GM18505 (cell line): ENCODE data around the gene TMEM80.

ENCODE experiments used
- ATAC-seq: cut with Tn5 transposase; IDR thresholded peaks from one replicate; pipeline ENCODE4 v1.9.1; 2021; ENCODE audit not compliant: unreplicated experiment
- POLR2A ChIP-seq: IDR thresholded peaks from 4 replicates; pipeline ENCODE4 v1.6.1; 2011; ENCODE audit warnings: borderline replicate concordance; ENCODE audit not compliant: insufficient read depth, insufficient read length; ENCODE audit errors: extremely low read depth

Gene TMEM80

DNA sequence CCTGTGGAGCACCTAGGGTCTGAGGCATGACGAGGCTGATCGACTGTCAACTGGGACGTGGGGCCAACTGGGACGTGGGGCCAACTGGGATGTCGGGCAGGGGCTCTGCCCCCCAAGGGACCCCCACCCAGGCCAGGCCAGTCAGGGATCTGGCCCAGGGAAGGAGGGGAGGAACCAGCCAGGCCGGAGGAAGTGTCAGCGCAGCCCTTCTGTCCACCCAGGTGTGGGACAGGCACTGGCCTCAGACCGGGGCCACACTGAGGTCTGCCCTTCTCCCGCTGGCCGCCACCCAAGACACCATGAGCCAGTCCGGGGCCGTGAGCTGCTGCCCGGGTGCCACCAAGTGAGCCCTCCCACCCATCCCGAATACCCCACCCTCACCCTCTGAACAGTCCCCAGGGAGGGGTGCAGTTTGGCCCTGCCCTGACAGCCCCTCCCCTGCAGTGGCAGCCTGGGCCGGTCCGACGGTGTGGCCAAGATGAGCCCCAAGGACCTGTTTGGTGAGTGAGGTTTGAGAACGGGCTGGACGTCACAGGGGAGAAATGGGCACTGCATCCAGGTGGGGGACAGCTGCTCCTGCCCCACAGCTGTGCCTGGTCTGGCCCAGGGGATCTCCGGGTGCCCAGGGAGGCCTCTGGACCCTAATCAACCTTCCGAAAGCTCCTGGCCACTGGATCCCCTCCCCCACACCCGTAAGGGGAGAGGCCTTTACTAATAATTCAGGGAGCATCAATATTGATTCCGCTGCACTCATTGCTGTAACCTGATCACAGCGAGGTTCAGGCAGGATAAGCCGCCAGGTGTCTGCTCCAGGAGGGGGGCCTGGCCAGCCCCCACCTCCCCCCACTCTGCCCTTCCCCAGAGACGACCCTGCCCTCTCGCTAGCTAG lies 13.7 kb downstream of the TMEM80 start:
- no peak for ATAC-seq
- no peak for TF ChIP-seq POLR2A

DNA sequence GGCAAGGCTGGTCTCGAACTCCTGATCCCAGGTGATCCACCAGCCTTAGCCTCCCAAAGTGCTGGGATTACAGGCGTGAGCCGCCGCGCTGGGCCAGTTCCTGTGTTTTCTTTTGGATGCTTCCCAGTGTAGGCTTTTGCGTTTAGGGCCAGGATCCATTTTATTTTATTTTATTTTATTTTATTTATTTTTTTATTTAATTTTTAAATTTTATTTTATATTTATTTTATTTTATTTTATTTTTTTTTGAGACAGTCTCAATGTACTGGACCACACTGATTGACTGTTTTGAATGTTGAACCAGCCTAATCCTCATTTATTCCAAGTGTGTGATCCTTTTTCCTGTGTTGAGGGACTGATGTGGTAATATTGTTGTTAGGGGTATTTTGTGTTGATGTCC lies 18.8 kb downstream of the TMEM80 start:
- no peak for TF ChIP-seq POLR2A
- ATAC-seq: no peak

- no peak for ATAC-seq
- no peak for TF ChIP-seq POLR2A
Observed at GRCh38 chr11:719214-720016, 23.8 kb downstream of the TMEM80 start.

DNA sequence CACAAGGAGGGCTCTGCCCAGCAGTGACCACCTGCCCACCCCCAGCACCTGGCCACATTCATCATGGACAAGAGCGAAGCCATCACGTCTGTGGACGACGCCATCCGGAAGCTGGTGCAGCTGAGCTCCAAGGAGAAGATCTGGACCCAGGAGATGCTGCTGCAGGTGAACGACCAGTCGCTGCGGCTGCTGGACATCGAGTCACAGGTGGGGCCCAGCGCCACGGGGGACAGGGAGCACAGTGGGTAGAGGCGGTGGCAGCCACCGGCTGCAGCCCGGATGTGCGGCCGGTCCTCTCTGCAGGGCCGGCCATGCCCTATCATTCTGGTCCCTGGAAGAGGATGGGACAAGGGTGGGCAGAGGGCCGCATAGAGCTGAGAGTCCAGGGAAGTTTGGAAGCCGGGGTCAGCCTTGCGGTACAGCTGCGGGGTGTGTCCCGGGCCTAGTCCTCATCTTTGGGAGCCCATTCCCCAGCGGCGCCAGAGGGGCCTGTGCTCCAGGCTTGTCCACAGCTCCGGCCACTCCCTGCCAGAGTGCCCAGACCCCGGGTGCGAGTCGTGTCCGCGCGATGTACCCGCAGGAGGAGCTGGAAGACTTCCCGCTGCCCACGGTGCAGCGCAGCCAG lies 24.5 kb downstream of the TMEM80 start:
- TF ChIP-seq POLR2A: no peak
- ATAC-seq: no peak

DNA sequence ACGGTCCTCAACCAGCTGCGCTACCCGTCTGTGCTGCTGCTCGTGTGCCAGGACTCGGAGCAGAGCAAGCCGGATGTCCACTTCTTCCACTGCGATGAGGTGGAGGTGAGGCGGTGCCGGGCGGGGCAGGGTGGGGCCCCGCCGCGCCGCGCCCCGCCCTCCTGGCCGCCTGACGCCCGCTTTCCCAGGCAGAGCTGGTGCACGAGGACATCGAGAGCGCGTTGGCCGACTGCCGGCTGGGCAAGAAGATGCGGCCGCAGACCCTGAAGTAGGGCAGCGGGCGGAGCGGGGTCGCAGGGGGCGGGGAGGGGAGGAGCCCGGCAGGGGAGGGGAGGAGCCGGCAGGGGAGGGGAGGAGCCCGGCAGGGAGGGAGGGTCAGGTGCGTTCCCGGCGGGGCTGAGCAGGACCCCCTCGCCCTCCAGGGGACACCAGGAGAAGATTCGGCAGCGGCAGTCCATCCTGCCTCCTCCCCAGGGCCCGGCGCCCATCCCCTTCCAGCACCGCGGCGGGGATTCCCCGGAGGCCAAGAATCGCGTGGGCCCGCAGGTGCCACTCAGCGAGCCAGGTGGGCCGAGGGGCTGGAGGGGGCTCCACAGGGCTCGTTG lies 25.1 kb downstream of the TMEM80 start:
- TF ChIP-seq POLR2A: no peak
- no peak for ATAC-seq

DNA sequence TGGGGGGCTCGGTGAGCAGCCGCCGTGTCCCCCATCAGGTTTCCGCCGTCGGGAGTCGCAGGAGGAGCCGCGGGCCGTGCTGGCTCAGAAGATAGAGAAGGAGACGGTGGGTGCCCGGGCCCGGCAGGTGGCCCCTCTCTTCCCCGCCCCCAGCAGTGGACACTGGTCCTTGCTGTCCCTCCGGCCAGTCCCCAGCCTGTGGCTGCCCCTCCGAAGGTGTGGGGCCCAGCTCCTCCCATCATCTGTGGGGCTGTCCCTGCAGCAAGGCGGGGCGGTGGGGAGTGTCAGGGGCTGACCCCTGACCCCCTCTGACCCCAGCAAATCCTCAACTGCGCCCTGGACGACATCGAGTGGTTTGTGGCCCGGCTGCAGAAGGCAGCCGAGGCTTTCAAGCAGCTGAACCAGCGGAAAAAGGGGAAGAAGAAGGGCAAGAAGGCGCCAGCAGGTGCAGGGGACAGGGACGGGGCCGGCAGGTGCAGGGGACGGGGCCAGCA lies 25.7 kb downstream of the TMEM80 start:
- TF ChIP-seq POLR2A: no peak
- ATAC-seq: no peak

GRCh38 chr11:721741-722345 lies 26.2 kb downstream of the TMEM80 start:
- no peak for TF ChIP-seq POLR2A
- ATAC-seq: no peak

GRCh38 chr11:722346-722811 lies 26.8 kb downstream of the TMEM80 start:
- TF ChIP-seq POLR2A: no peak
- no peak for ATAC-seq

DNA sequence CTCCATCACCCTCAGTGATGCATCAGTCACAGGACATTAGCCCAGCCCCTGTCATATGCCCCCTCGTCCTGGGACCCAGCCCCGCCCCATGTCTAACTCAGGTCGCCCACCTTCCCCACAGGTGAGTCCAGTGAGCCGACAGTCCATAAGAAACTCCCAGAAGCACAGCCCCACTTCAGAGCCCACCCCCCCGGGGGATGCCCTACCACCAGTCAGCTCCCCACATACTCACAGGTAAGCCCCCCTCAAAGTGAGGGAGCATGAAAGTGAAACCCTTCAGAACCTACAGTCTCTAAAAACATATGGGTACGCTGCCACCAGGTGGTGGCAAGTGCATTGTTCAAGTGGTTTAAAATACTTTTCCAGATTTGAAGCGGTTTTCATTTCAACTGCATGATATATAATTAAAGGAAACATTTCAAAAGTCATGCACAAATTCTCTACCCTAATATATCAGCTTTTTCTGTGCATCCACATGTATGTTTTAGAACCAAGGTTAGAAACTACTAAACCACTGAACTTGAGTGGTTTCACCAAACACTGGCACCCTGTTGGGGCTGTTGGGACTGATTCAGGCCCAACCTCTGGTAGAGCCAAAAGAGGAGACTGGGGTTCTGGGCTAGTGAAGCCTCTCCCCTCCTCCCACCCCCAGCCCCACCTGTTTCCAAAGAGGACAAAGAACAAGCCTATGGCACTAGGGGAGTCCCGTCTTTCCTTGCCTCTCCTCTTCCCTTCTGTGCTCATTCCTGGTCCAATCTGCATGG lies 27.7 kb downstream of the TMEM80 start:
- ATAC-seq: no peak
- no peak for TF ChIP-seq POLR2A

DNA sequence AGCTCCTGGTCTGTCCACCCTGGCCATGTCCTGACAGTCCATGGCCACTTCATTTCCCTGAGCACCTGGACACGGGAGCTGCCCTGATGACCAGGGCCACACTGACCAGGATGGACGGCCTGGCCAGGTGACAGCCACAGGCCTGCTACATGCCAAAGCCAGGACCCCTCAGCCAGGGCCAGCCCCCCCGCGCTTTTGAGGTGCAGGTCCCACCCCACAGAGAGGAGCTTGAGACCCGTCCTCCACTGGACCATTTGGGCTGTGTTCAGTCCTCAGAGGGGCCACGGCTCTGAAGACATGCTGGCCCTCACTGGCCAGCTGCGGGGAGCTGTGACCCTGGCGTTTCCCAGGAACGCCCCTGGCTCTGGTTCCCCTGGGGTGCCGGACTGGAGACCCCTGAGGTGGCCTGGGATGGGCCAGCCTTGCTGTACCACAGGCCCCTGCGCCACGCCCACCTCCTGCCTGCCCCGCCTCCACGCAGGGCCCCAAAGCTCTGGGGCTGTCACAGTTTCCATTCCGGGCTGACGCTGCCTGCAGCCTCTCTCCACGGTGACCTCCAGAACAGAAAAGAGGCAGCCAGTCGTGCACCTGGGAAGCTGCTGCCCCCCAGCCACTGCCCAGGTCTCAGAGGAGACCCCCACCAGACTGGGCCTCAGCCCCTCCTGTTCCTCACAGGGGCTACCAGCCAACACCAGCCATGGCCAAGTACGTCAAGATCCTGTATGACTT lies 28.6 kb downstream of the TMEM80 start:
- TF ChIP-seq POLR2A: no peak
- ATAC-seq: no peak

DNA sequence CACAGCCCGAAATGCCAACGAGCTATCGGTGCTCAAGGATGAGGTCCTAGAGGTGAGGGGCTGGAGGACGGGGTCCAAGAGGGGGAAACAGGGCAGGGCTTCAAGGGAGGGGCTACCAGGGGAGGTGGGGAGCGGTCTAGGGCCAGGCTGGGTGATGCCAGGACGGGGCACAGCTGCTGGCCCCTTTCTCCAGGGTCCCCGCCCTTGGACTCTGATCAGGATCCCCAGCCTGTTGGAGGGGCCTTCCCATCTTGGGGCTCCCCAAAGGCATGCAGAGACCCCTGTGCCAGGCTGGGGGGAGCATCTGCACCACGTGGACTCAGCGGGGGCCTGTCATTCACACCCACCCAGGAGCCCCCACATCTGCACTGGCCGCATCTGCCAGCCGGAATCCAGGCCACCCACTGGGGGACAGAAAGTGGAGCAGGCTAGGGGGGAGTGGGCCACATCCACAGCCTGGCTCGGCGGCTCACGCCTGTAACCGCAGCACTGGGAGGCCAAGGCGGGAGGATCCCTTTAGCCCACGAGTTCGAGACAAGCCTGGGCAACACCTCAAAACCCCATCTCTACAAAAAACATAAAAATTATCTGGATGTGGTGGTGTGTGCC lies 29.3 kb downstream of the TMEM80 start:
- ATAC-seq: no peak
- TF ChIP-seq POLR2A: no peak
